Measurements from ENCODE around the gene TRIP4. TPM values are rescaled to one million over a fixed set of nuclear protein-coding genes. Genes with fewer than 3 reads are reported as not detected.

Gene TRIP4
- total and polyA plus RNA-seq, 9 of the 15 experiments (the other 6 are each of a cell fraction or from before 2014, with no cell fraction given) = 7.6 to 23.3 (median 16.7) TPM

DNA sequence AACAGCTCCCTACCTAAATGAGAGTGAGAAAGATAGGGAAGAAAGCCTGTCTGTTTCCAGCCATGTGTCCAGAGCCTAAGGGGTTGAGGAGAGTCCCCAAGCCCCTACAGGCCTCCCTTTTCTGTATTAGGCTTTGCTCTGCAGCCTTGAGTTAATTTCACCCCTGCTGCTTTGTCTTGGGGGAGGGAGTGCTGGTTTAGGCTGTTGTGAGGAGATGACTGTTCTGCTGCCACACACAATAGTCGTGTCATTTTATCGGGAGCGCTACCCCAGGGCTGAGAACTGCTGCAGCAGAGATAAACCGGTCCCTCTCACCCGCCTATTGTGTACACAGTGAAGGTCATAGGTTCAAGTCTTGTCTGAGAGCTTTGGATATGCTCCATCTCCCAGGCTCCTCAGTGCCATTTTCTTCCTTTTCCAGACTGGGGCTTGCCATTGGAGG lies 74.1 kb downstream of the TRIP4 start (continued):
- TF ChIP-seq CREBBP (IDR thresholded peaks at IDR 0.05; ENCODE audit: low read depth, low read length) (no peak), GABPB2 (CRISPR knock-in tag; conservative IDR thresholded peaks at IDR 0.05) (no peak), ZNF232 (CRISPR knock-in tag; IDR thresholded peaks at IDR 0.05) (no peak), CHD2 (IDR thresholded peaks at IDR 0.05; ENCODE audit: low read depth, low read length) (no peak), KDM1A (IDR thresholded peaks at IDR 0.05) (peak; percentile 81 to 86), SRSF1 (IDR thresholded peaks at IDR 0.05; ENCODE audit: low read depth, low read length) (no peak), CBX8 (IDR thresholded peaks at IDR 0.05; ENCODE audit: borderline replicate concordance, extremely low read depth, low read depth, low read length, poor library complexity, severe bottlenecking) (no peak), DACH1 (IDR thresholded peaks at IDR 0.05; ENCODE audit: partially characterized antibody) (peak; percentile 65), NCOA4 (IDR thresholded peaks at IDR 0.05; ENCODE audit: partially characterized antibody) (no peak), TARDBP (IDR thresholded peaks at IDR 0.05) (no peak), GTF2A2 (tag; IDR thresholded peaks at IDR 0.05) (no peak), KLF10 (CRISPR knock-in tag; IDR thresholded peaks at IDR 0.05) (no peak), MTA2 (IDR thresholded peaks at IDR 0.05; ENCODE audit: low read depth) (peak; percentile 70), PML (IDR thresholded peaks at IDR 0.05; ENCODE audit: low read length) (peak; percentile 74), EZH2 (IDR thresholded peaks at IDR 0.05; ENCODE audit: borderline replicate concordance, low read depth, low read length) (no peak)
- TF ChIP-seq, protein P1, sequence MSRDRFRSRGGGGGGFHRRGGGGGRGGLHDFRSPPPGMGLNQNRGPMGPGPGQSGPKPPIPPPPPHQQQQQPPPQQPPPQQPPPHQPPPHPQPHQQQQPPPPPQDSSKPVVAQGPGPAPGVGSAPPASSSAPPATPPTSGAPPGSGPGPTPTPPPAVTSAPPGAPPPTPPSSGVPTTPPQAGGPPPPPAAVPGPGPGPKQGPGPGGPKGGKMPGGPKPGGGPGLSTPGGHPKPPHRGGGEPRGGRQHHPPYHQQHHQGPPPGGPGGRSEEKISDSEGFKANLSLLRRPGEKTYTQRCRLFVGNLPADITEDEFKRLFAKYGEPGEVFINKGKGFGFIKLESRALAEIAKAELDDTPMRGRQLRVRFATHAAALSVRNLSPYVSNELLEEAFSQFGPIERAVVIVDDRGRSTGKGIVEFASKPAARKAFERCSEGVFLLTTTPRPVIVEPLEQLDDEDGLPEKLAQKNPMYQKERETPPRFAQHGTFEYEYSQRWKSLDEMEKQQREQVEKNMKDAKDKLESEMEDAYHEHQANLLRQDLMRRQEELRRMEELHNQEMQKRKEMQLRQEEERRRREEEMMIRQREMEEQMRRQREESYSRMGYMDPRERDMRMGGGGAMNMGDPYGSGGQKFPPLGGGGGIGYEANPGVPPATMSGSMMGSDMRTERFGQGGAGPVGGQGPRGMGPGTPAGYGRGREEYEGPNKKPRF (IDR thresholded peaks at IDR 0.05; ENCODE audit: low read depth, low read length) = no peak
- TF ChIP-seq, protein P2, sequence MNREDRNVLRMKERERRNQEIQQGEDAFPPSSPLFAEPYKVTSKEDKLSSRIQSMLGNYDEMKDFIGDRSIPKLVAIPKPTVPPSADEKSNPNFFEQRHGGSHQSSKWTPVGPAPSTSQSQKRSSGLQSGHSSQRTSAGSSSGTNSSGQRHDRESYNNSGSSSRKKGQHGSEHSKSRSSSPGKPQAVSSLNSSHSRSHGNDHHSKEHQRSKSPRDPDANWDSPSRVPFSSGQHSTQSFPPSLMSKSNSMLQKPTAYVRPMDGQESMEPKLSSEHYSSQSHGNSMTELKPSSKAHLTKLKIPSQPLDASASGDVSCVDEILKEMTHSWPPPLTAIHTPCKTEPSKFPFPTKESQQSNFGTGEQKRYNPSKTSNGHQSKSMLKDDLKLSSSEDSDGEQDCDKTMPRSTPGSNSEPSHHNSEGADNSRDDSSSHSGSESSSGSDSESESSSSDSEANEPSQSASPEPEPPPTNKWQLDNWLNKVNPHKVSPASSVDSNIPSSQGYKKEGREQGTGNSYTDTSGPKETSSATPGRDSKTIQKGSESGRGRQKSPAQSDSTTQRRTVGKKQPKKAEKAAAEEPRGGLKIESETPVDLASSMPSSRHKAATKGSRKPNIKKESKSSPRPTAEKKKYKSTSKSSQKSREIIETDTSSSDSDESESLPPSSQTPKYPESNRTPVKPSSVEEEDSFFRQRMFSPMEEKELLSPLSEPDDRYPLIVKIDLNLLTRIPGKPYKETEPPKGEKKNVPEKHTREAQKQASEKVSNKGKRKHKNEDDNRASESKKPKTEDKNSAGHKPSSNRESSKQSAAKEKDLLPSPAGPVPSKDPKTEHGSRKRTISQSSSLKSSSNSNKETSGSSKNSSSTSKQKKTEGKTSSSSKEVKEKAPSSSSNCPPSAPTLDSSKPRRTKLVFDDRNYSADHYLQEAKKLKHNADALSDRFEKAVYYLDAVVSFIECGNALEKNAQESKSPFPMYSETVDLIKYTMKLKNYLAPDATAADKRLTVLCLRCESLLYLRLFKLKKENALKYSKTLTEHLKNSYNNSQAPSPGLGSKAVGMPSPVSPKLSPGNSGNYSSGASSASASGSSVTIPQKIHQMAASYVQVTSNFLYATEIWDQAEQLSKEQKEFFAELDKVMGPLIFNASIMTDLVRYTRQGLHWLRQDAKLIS (CRISPR knock-in tag; IDR thresholded peaks at IDR 0.05) = no peak
- TF ChIP-seq, protein P3, sequence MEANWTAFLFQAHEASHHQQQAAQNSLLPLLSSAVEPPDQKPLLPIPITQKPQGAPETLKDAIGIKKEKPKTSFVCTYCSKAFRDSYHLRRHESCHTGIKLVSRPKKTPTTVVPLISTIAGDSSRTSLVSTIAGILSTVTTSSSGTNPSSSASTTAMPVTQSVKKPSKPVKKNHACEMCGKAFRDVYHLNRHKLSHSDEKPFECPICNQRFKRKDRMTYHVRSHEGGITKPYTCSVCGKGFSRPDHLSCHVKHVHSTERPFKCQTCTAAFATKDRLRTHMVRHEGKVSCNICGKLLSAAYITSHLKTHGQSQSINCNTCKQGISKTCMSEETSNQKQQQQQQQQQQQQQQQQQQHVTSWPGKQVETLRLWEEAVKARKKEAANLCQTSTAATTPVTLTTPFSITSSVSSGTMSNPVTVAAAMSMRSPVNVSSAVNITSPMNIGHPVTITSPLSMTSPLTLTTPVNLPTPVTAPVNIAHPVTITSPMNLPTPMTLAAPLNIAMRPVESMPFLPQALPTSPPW (CRISPR knock-in tag; IDR thresholded peaks at IDR 0.05) = peak; percentile 22
- TF ChIP-seq, protein P4, sequence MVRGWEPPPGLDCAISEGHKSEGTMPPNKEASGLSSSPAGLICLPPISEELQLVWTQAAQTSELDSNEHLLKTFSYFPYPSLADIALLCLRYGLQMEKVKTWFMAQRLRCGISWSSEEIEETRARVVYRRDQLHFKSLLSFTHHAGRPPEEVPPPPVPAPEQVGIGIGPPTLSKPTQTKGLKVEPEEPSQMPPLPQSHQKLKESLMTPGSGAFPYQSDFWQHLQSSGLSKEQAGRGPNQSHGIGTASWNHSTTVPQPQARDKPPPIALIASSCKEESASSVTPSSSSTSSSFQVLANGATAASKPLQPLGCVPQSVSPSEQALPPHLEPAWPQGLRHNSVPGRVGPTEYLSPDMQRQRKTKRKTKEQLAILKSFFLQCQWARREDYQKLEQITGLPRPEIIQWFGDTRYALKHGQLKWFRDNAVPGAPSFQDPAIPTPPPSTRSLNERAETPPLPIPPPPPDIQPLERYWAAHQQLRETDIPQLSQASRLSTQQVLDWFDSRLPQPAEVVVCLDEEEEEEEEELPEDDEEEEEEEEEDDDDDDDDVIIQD (CRISPR knock-in tag; IDR thresholded peaks at IDR 0.05) = no peak
- TF ChIP-seq, protein P5, sequence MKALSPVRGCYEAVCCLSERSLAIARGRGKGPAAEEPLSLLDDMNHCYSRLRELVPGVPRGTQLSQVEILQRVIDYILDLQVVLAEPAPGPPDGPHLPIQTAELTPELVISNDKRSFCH (CRISPR knock-in tag; IDR thresholded peaks at IDR 0.05) = no peak
- TF ChIP-seq, protein P5 (tag; IDR thresholded peaks at IDR 0.05) = peak; percentile 22; the same call in 1 of the 2 replicates

Measured in K562 (cell line).